CD4-positive, alpha-beta T cell treated with Interleukin-10 for 1 hour (primary cell): ENCODE results near the gene DOCK1.

Source experiments
- DNase-seq: peaks from one replicate; pipeline ENCODE4 v3.0.0-alpha.2; 2020

DOCK1 gene

GRCh38 chr10:127332631-127333030 is 427.4 kb downstream of the DOCK1 start:
- DNase-seq, result no peak

- DNase-seq, result no peak
Measured at GRCh38 chr10:127337801-127338200, 432.6 kb downstream of the DOCK1 start.

GRCh38 chr10:127338399-127339110 is 433.3 kb downstream of the DOCK1 start:
- no peak for DNase-seq

GRCh38 chr10:127343821-127344220 is 438.6 kb downstream of the DOCK1 start:
- no peak for DNase-seq

- no peak for DNase-seq
Measured at GRCh38 chr10:127344346-127344745, 439.1 kb downstream of the DOCK1 start.

GRCh38 chr10:127345231-127345965 is 440.2 kb downstream of the DOCK1 start:
- DNase-seq, result no peak

GRCh38 chr10:127346604-127347003 is 441.4 kb downstream of the DOCK1 start:
- DNase-seq, result no peak

- DNase-seq, result no peak
Measured at GRCh38 chr10:127347202-127347959, 442.2 kb downstream of the DOCK1 start.

- no peak for DNase-seq
Measured at GRCh38 chr10:127349737-127350136, 444.5 kb downstream of the DOCK1 start.

GRCh38 chr10:127351542-127351941 is 446.3 kb downstream of the DOCK1 start:
- no peak for DNase-seq

- DNase-seq, result no peak
Measured at GRCh38 chr10:127353544-127353943, 448.3 kb downstream of the DOCK1 start.

- DNase-seq, result no peak
Measured at GRCh38 chr10:127354255-127354654, 449.0 kb downstream of the DOCK1 start.

- no peak for DNase-seq
Measured at GRCh38 chr10:127354992-127355391, 449.8 kb downstream of the DOCK1 start.

GRCh38 chr10:127356360-127356759 is 451.1 kb downstream of the DOCK1 start:
- DNase-seq, result no peak

- no peak for DNase-seq
Measured at GRCh38 chr10:127357265-127357664, 452.0 kb downstream of the DOCK1 start.

GRCh38 chr10:127358337-127358736 is 453.1 kb downstream of the DOCK1 start:
- DNase-seq, result no peak

- no peak for DNase-seq
Measured at GRCh38 chr10:127364034-127364433, 458.8 kb downstream of the DOCK1 start.

- DNase-seq, result no peak
Measured at GRCh38 chr10:127368101-127368500, 462.9 kb downstream of the DOCK1 start.

- DNase-seq, result no peak
Measured at GRCh38 chr10:127368929-127369328, 463.7 kb downstream of the DOCK1 start.

GRCh38 chr10:127370601-127371000 is 465.4 kb downstream of the DOCK1 start:
- DNase-seq, result no peak

- no peak for DNase-seq
Measured at GRCh38 chr10:127372361-127372760, 467.1 kb downstream of the DOCK1 start.

- no peak for DNase-seq
Measured at GRCh38 chr10:127374074-127374680, 468.9 kb downstream of the DOCK1 start.

GRCh38 chr10:127374901-127375300 is 469.7 kb downstream of the DOCK1 start:
- no peak for DNase-seq
